ENCODE data around the gene SLC25A39.

Gene SLC25A39

GRCh38 chr17:44314031-44314430 is 10.6 kb downstream of the SLC25A39 start:
- TF ChIP-seq CTCF (IDR thresholded peaks at IDR 0.05; ENCODE audit: insufficient read depth, low read depth, low read length, missing control alignments), result no peak
- no peak for DNase-seq (ENCODE audit: low read depth)
- no peak overlapping the region for H3K4me3 ChIP-seq (ENCODE audit: low read length)

GRCh38 chr17:44312396-44313104 is 12.1 kb downstream of the SLC25A39 start:
- H3K4me3 ChIP-seq (ENCODE audit: low read length), result no peak overlapping the region
- no peak for TF ChIP-seq CTCF (IDR thresholded peaks at IDR 0.05; ENCODE audit: insufficient read depth, low read depth, low read length, missing control alignments)
- DNase-seq (ENCODE audit: low read depth), result no peak

- H3K4me3 ChIP-seq (ENCODE audit: low read length), result no peak overlapping the region
- TF ChIP-seq CTCF (IDR thresholded peaks at IDR 0.05; ENCODE audit: insufficient read depth, low read depth, low read length, missing control alignments), result no peak
- no peak for DNase-seq (ENCODE audit: low read depth)
Measured at GRCh38 chr17:44311562-44312181, 13.0 kb downstream of the SLC25A39 start.

GRCh38 chr17:44310609-44311376 is 13.8 kb downstream of the SLC25A39 start:
- TF ChIP-seq CTCF (IDR thresholded peaks at IDR 0.05; ENCODE audit: insufficient read depth, low read depth, low read length, missing control alignments), result no peak

GRCh38 chr17:44310188-44310587 is 14.4 kb downstream of the SLC25A39 start:
- no peak for TF ChIP-seq CTCF (IDR thresholded peaks at IDR 0.05; ENCODE audit: insufficient read depth, low read depth, low read length, missing control alignments)
- no peak for DNase-seq (ENCODE audit: low read depth)
- no peak overlapping the region for H3K4me3 ChIP-seq (ENCODE audit: low read length)

More at GRCh38 chr17:44310609-44311376, 13.8 kb downstream of the SLC25A39 start:
- no peak for DNase-seq (ENCODE audit: low read depth)
- no peak overlapping the region for H3K4me3 ChIP-seq (ENCODE audit: low read length)

GRCh38 chr17:44309472-44309871 is 15.2 kb downstream of the SLC25A39 start:
- DNase-seq (ENCODE audit: low read depth), result peak; percentile 43
- TF ChIP-seq CTCF (IDR thresholded peaks at IDR 0.05; ENCODE audit: insufficient read depth, low read depth, low read length, missing control alignments), result no peak
- no peak overlapping the region for H3K4me3 ChIP-seq (ENCODE audit: low read length)
